H9 (cell line): ENCODE data around the gene FAM107A. TPM values are rescaled to one million over a fixed set of nuclear protein-coding genes. Genes with fewer than 3 reads are reported as not detected.

Experiments
- DNase-seq: peaks from one replicate; pipeline ENCODE4 v3.0.0-alpha.2; 2017
- H2AFZ ChIP-seq: one replicate; pipeline ENCODE4 v1.6.1; 2013; ENCODE audit warnings: mild to moderate bottlenecking, low read length, control low read depth, moderate library complexity
- H2AK5ac ChIP-seq: 2 replicates; pipeline ENCODE4 v1.6.1; 2013; ENCODE audit warnings: low read length, control low read depth, mixed read lengths; ENCODE audit not compliant: insufficient read length
- H2BK120ac ChIP-seq: one replicate; pipeline ENCODE4 v1.6.1; 2013; ENCODE audit warnings: low read depth, mild to moderate bottlenecking, low read length, control low read depth, inconsistent platforms; ENCODE audit not compliant: poor library complexity, severe bottlenecking
- H2BK12ac ChIP-seq: 2 replicates; pipeline ENCODE4 v1.6.1; 2013; ENCODE audit warnings: low read length, control low read depth, mixed read lengths, low read depth; ENCODE audit not compliant: insufficient read length
- H2BK15ac ChIP-seq: 2 replicates; pipeline ENCODE4 v1.6.1; 2013; ENCODE audit warnings: low read depth, low read length, control low read depth
- H2BK20ac ChIP-seq: one replicate; pipeline ENCODE4 v1.6.1; 2013; ENCODE audit warnings: low read depth, mild to moderate bottlenecking, low read length, control low read depth, inconsistent platforms; ENCODE audit not compliant: poor library complexity, severe bottlenecking
- H2BK5ac ChIP-seq: 2 replicates; pipeline ENCODE4 v1.6.1; 2013; ENCODE audit warnings: low read length, control low read depth, mixed read lengths; ENCODE audit not compliant: insufficient read length
- H3K14ac ChIP-seq: 2 replicates; pipeline ENCODE4 v1.6.1; 2013; ENCODE audit warnings: low read length, control low read depth; ENCODE audit not compliant: insufficient read depth
- H3K18ac ChIP-seq: 2 replicates; pipeline ENCODE4 v1.6.1; 2013; ENCODE audit warnings: low read depth, mild to moderate bottlenecking, mixed read lengths, low read length, control low read depth; ENCODE audit not compliant: insufficient read length
- H3K23ac ChIP-seq: 2 replicates; pipeline ENCODE4 v1.6.1; 2013; ENCODE audit warnings: low read length, control low read depth, mixed read lengths, low read depth; ENCODE audit not compliant: insufficient read length
- H3K23me2 ChIP-seq: 2 replicates; pipeline ENCODE4 v1.6.1; 2013; ENCODE audit warnings: low read depth, mild to moderate bottlenecking, mixed read lengths, low read length, control low read depth; ENCODE audit not compliant: insufficient read length, poor library complexity, severe bottlenecking
- H3K27ac ChIP-seq: 2 replicates; pipeline ENCODE4 v1.5.1; 2013; ENCODE audit warnings: low read length, control low read depth, mixed read lengths, low read depth; ENCODE audit not compliant: insufficient read length
- H3K27me3 ChIP-seq: 2 replicates; pipeline ENCODE4 v1.6.1; 2013; ENCODE audit warnings: low read length, control low read depth, inconsistent platforms; ENCODE audit not compliant: insufficient read depth
- H3K4ac ChIP-seq: 2 replicates; pipeline ENCODE4 v1.6.1; 2013; ENCODE audit warnings: low read depth, mild to moderate bottlenecking, control low read depth, inconsistent platforms, low read length, moderate library complexity
- H3K4me1 ChIP-seq: 2 replicates; pipeline ENCODE4 v1.6.1; 2013; ENCODE audit warnings: low read length, control low read depth, inconsistent platforms; ENCODE audit not compliant: insufficient read depth
- H3K4me2 ChIP-seq: 2 replicates; pipeline ENCODE4 v1.6.1; 2013; ENCODE audit warnings: low read length, control low read depth, mixed read lengths; ENCODE audit not compliant: insufficient read length, insufficient read depth
- H3K56ac ChIP-seq: 2 replicates; pipeline ENCODE4 v1.6.1; 2013; ENCODE audit warnings: low read depth, mild to moderate bottlenecking, mixed read lengths, low read length, control low read depth; ENCODE audit not compliant: insufficient read length
- H3K79me1 ChIP-seq: 2 replicates; pipeline ENCODE4 v1.6.1; 2013; ENCODE audit warnings: low read depth, mild to moderate bottlenecking, moderate library complexity, low read length, control low read depth, inconsistent platforms; ENCODE audit not compliant: insufficient read depth, poor library complexity, severe bottlenecking
- H3K79me2 ChIP-seq: 2 replicates; pipeline ENCODE4 v1.6.1; 2013; ENCODE audit warnings: low read length, control low read depth, inconsistent platforms; ENCODE audit not compliant: insufficient read depth
- H3K9ac ChIP-seq: 2 replicates; pipeline ENCODE4 v1.6.1; 2013; ENCODE audit warnings: low read length, control low read depth, mixed read lengths; ENCODE audit not compliant: insufficient read length; ENCODE audit errors: extremely low read depth
- H3K9me3 ChIP-seq: one replicate; pipeline ENCODE4 v1.6.1; 2013; ENCODE audit warnings: low read depth, low read length, inconsistent platforms; ENCODE audit not compliant: control insufficient read depth
- H3T11ph ChIP-seq: one replicate; pipeline ENCODE4 v1.6.1; 2013; ENCODE audit warnings: mild to moderate bottlenecking, low read length, control low read depth, inconsistent platforms
- H4K20me1 ChIP-seq: one replicate; pipeline ENCODE4 v1.6.1; 2013; ENCODE audit not compliant: control insufficient read depth, insufficient read length, insufficient read depth
- H4K5ac ChIP-seq: 2 replicates; pipeline ENCODE4 v1.6.1; 2013; ENCODE audit warnings: low read depth, mild to moderate bottlenecking, mixed read lengths, low read length, control low read depth; ENCODE audit not compliant: insufficient read length
- H4K8ac ChIP-seq: replicated peaks from 2 replicates; pipeline ENCODE4 v1.6.1; 2013; ENCODE audit warnings: low read length, control low read depth, mixed read lengths, low read depth; ENCODE audit not compliant: insufficient read length
- H4K91ac ChIP-seq: 2 replicates; pipeline ENCODE4 v1.6.1; 2013; ENCODE audit warnings: low read depth, mild to moderate bottlenecking, moderate library complexity, mixed read lengths, low read length, control low read depth; ENCODE audit not compliant: insufficient read length
- H3K27ac Mint-ChIP-seq, 3 experiments: 2 replicates in 2 of 3; 3 replicates in 1 of 3; pipeline ENCODE4 v1.8.0; 2020 to 2021; ENCODE audit warnings: mixed read lengths in 3 of 3, mild to moderate bottlenecking in 1 of 3, moderate library complexity in 1 of 3
- H3K27me3 Mint-ChIP-seq: 2 replicates; pipeline ENCODE4 v1.8.0; 2021; ENCODE audit warnings: low read depth, mild to moderate bottlenecking, moderate library complexity, mixed read lengths
- H3K36me3 Mint-ChIP-seq, 3 experiments: 2 replicates in 2 of 3; 3 replicates in 1 of 3; pipeline ENCODE4 v1.8.0; 2020 to 2021; ENCODE audit warnings: low read depth in 3 of 3, mixed read lengths in 3 of 3; ENCODE audit not compliant: insufficient read depth in 1 of 3
- H3K4me1 Mint-ChIP-seq, 2 experiments: 2 replicates each; pipeline ENCODE4 v1.8.0; 2020; ENCODE audit warnings: mixed read lengths in 2 of 2
- H3K4me3 Mint-ChIP-seq, 2 experiments: 2 replicates in 1 of 2; 3 replicates in 1 of 2; pipeline ENCODE4 v1.8.0; 2020 to 2021; ENCODE audit warnings: mild to moderate bottlenecking in 2 of 2, mixed read lengths in 2 of 2, moderate library complexity in 1 of 2
- H3K9me3 Mint-ChIP-seq, 2 experiments: 2 replicates in 1 of 2; 3 replicates in 1 of 2; pipeline ENCODE4 v1.8.0; 2020; ENCODE audit warnings: mild to moderate bottlenecking in 2 of 2, mixed read lengths in 2 of 2, moderate library complexity in 1 of 2
- WGBS: extraction: QIAGEN DNeasy Blood & Tissue Kit; methylation state at CpG from one replicate; pipeline ENCODE4 v1.1.7; 2013; ENCODE audit warnings: missing lambda C conversion rate, low lambda C conversion rate, mixed read lengths; ENCODE audit not compliant: insufficient read length; ENCODE audit errors: extremely low coverage; 5-methylcytosine and 5-hydroxymethylcytosine counted together
- total RNA-seq: library from RNA; stranded (reverse); gene quantifications from 2 replicates; pipeline ENCODE4 v1.2.1, GENCODE V29; 2021
- TF ChIP-seq, protein P1 (sequence below): fragments of 200-600 bp; sonication (generic); conservative IDR thresholded peaks from 3 replicates; pipeline ENCODE4 v1.8.0; 2021; ENCODE audit warnings: antibody characterized with exemption, mild to moderate bottlenecking

FAM107A gene
- total RNA-seq, 1 experiment from 2014 or later, result 0.11 TPM

DNA sequence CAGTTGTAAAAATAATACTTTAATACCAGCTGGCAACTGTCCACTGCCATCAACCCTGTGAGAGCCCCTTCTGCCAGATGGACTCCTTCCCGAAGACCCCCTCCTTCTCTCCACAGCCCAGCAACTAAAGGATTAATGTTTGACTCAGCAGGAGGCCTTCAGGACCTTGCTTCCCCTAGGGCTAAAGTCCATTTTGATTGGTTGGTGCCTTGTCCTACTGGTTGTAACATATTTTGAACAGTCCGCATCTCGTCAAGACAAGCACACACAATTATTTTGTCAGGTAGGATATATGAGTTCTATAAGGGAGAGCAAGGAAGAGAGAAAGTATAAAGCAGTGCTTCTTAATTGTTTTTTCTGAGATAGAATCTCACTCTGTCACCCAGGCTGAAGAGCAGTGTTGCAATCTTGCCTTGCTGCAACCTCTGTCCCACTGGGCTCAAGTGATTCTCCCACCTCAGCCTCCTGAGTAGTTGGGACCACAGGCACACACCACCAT lies 58.9 kb downstream of the FAM107A start:
- Histone ChIP-seq H2BK20ac (no peak overlapping the region), H3K4me2 (no peak overlapping the region), H2BK120ac (no peak overlapping the region), H3K4me1 (no peaks in the 10 kb centered on the region), H3K79me2 (no peaks in the 10 kb centered on the region), H3T11ph (no peak overlapping the region), H2AK5ac (no peak overlapping the region), H3K27me3 (no peaks in the 10 kb centered on the region), H2AFZ (no peak overlapping the region), H3K18ac (no peak overlapping the region), H3K27ac (no peak overlapping the region), H4K91ac (no peak overlapping the region), H3K4ac (no peak overlapping the region), H3K56ac (no peak overlapping the region), H2BK15ac (no peak overlapping the region), H4K5ac (no peak overlapping the region), H4K8ac (no peak overlapping the region), H4K20me1 (no peaks in the 10 kb centered on the region), H3K9ac (no peak overlapping the region), H3K23me2 (no peaks in the 10 kb centered on the region), H2BK12ac (no peak overlapping the region), H3K79me1 (no peaks in the 10 kb centered on the region), H3K9me3 (no peaks in the 10 kb centered on the region), H3K14ac (no peak overlapping the region), H2BK5ac (no peak overlapping the region), H3K23ac (no peak overlapping the region)
- DNase-seq, result no peak
- Mint-ChIP-seq H3K9me3 (no peaks in the 10 kb centered on the region), H3K27ac (no peak overlapping the region), H3K4me3 (no peak overlapping the region), H3K4me1 (peaks cover 39 to 40% of the 10 kb centered on the region in 2 experiments), H3K27me3 (peaks cover 2% of the 10 kb centered on the region), H3K36me3 (no peaks in the 10 kb centered on the region)
- no CpG with 5 or more reads among the region's 3 CpGs for WGBS
- TF ChIP-seq, protein P1, sequence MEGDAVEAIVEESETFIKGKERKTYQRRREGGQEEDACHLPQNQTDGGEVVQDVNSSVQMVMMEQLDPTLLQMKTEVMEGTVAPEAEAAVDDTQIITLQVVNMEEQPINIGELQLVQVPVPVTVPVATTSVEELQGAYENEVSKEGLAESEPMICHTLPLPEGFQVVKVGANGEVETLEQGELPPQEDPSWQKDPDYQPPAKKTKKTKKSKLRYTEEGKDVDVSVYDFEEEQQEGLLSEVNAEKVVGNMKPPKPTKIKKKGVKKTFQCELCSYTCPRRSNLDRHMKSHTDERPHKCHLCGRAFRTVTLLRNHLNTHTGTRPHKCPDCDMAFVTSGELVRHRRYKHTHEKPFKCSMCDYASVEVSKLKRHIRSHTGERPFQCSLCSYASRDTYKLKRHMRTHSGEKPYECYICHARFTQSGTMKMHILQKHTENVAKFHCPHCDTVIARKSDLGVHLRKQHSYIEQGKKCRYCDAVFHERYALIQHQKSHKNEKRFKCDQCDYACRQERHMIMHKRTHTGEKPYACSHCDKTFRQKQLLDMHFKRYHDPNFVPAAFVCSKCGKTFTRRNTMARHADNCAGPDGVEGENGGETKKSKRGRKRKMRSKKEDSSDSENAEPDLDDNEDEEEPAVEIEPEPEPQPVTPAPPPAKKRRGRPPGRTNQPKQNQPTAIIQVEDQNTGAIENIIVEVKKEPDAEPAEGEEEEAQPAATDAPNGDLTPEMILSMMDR, result no peak
